SK-N-SH (cell line): ENCODE measurements around the gene LCORL. TPM values are rescaled to one million over a fixed set of nuclear protein-coding genes. Genes with fewer than 3 reads are reported as not detected.

ENCODE experiments used
- CTCF ChIA-PET: fragments of 300-600, 350-600 bp; formaldehyde crosslinking; extraction: SDS; loops from one replicate; lab custom pipeline; 2021; lab: Yijun Ruan, JAX
- POLR2A ChIA-PET: fragments of 350-600 bp; sonication (Branson Sonifier 250); formaldehyde crosslinking; extraction: SDS; loops from one replicate; lab custom pipeline; 2020; ENCODE audit warnings: antibody characterized with exemption, inconsistent platforms; lab: Yijun Ruan, JAX
- DNase-seq: peaks from one replicate; pipeline ENCODE4 v3.0.0; 2012
- H2AFZ ChIP-seq: fragments of 200-600 bp; sonication (generic); 2 replicates; pipeline ENCODE4 v1.8.1; 2016; ENCODE audit warnings: antibody characterized with exemption, mild to moderate bottlenecking, low read depth
- H3F3A ChIP-seq: fragments of 200-600 bp; sonication (generic); replicated peaks from 2 replicates; pipeline ENCODE3; 2016; ENCODE audit warnings: antibody characterized with exemption, mild to moderate bottlenecking; ENCODE audit not compliant: insufficient read depth
- H3K27ac ChIP-seq, 2 experiments: fragments of 200-500 bp in 1 of 2; fragments of 200-600 bp in 1 of 2; sonication (Bioruptor generic) in 1 of 2; sonication (generic), shearing (Covaris generic) in 1 of 2; 2 replicates each; pipeline versions ENCODE4 v1.5.1 to v1.6.1; 2014 to 2016; ENCODE audit warnings: low read depth in 2 of 2, inconsistent platforms in 1 of 2, low read length in 1 of 2, mild to moderate bottlenecking in 1 of 2, mixed read lengths in 1 of 2
- H3K27me3 ChIP-seq: fragments of 200-600 bp; sonication (generic), shearing (Covaris generic); 2 replicates; pipeline ENCODE4 v1.6.1; 2016; ENCODE audit warnings: mixed run types; ENCODE audit not compliant: insufficient read depth
- H3K36me3 ChIP-seq, 2 experiments: fragments of 200-500 bp in 1 of 2; fragments of 200-600 bp in 1 of 2; sonication (Bioruptor generic) in 1 of 2; sonication (generic) in 1 of 2; replicated peaks in 1 of 2; 2 replicates each; pipeline versions ENCODE3 to v1.5.1; 2014 to 2016; ENCODE audit warnings: low read length in 1 of 2, mild to moderate bottlenecking in 1 of 2; ENCODE audit not compliant: insufficient read depth in 2 of 2, control insufficient read depth in 1 of 2
- H3K4me1 ChIP-seq, 2 experiments: fragments of 200-500 bp in 1 of 2; fragments of 200-600 bp in 1 of 2; sonication (Bioruptor generic) in 1 of 2; sonication (generic), shearing (Covaris generic) in 1 of 2; 2 replicates each; pipeline versions ENCODE4 v1.5.1 to v1.6.1; 2014 to 2016; ENCODE audit warnings: low read depth in 1 of 2, low read length in 1 of 2, mixed run types in 1 of 2; ENCODE audit not compliant: insufficient read depth in 2 of 2, control insufficient read depth in 1 of 2
- H3K4me2 ChIP-seq: fragments of 200-600 bp; sonication (generic), shearing (Covaris generic); 2 replicates; pipeline ENCODE4 v1.6.1; 2017; ENCODE audit warnings: mixed run types
- H3K4me3 ChIP-seq, 2 experiments: fragments of 200-500 bp in 1 of 2; fragments of 200-600 bp in 1 of 2; sonication (Bioruptor generic) in 1 of 2; sonication (generic), shearing (Covaris generic) in 1 of 2; 2 replicates each; pipeline versions ENCODE4 v1.5.1 to v1.8.1; 2014 to 2016; ENCODE audit warnings: low read depth in 2 of 2, inconsistent platforms in 1 of 2, low read length in 1 of 2, mild to moderate bottlenecking in 1 of 2, mixed read lengths in 1 of 2, moderate library complexity in 1 of 2
- H3K79me2 ChIP-seq: fragments of 200-600 bp; sonication (generic); 2 replicates; pipeline ENCODE4 v1.8.1; 2017; ENCODE audit warnings: mild to moderate bottlenecking; ENCODE audit not compliant: insufficient read depth
- H3K9ac ChIP-seq: fragments of 200-600 bp; sonication (generic); 2 replicates; pipeline ENCODE4 v1.6.1; 2017; ENCODE audit warnings: mixed run types
- H3K9me2 ChIP-seq: fragments of 200-600 bp; sonication (generic); 2 replicates; pipeline ENCODE4 v1.6.1; 2017; ENCODE audit warnings: mixed run types
- H3K9me3 ChIP-seq: fragments of 200-600 bp; sonication (generic); 2 replicates; pipeline ENCODE4 v1.6.1; 2017; ENCODE audit warnings: mixed run types, mild to moderate bottlenecking, moderate library complexity
- H4K20me1 ChIP-seq: fragments of 200-600 bp; sonication (generic); 2 replicates; pipeline ENCODE4 v1.6.1; 2017; ENCODE audit warnings: mild to moderate bottlenecking, mixed run types; ENCODE audit not compliant: insufficient read depth
- CHD2 ChIP-seq: fragments of 150-350 bp; IDR thresholded peaks from 2 replicates; pipeline ENCODE4 v1.6.1; 2018; ENCODE audit warnings: low read length; ENCODE audit not compliant: partially characterized antibody
- EZH2phosphoT487 ChIP-seq: fragments of 200-600 bp; sonication (generic); IDR thresholded peaks from 2 replicates; pipeline ENCODE4 v1.6.1; 2017; ENCODE audit warnings: low read depth, mixed run types, mild to moderate bottlenecking, antibody characterized with exemption, moderate library complexity, borderline replicate concordance
- FOXJ3 ChIP-seq: sonication (generic); formaldehyde crosslinking; IDR thresholded peaks from 2 replicates; pipeline ENCODE4 v1.5.1; 2020; ENCODE audit warnings: mild to moderate bottlenecking, missing genetic modification reagents
- FOXM1 ChIP-seq: IDR thresholded peaks from 2 replicates; pipeline ENCODE4 v1.4.0; 2012; ENCODE audit warnings: low read depth, mild to moderate bottlenecking
- MEF2A ChIP-seq: IDR thresholded peaks from 2 replicates; pipeline ENCODE4 v1.4.0; 2012; ENCODE audit warnings: low read depth, borderline replicate concordance
- MXI1 ChIP-seq: IDR thresholded peaks from 2 replicates; pipeline ENCODE4 v1.6.1; 2012; ENCODE audit warnings: mild to moderate bottlenecking, low read depth, low read length, improper control_type of control experiment
- RCOR1 ChIP-seq: fragments of 150-350 bp; IDR thresholded peaks from 2 replicates; pipeline ENCODE4 v1.6.1; 2017; ENCODE audit warnings: antibody characterized with exemption, low read length
- RXRA ChIP-seq: IDR thresholded peaks from 2 replicates; pipeline ENCODE4 v1.4.0; 2012; ENCODE audit warnings: low read depth, mild to moderate bottlenecking, borderline replicate concordance
- SMC3 ChIP-seq: IDR thresholded peaks from 2 replicates; pipeline ENCODE4 v1.6.1; 2012; ENCODE audit warnings: low read depth, low read length, improper control_type of control experiment
- TCF12 ChIP-seq: IDR thresholded peaks from 2 replicates; pipeline ENCODE4 v1.4.0; 2012
- TEAD4 ChIP-seq: IDR thresholded peaks from 2 replicates; pipeline ENCODE4 v1.4.0; 2012; ENCODE audit warnings: mild to moderate bottlenecking, borderline replicate concordance; ENCODE audit not compliant: insufficient read depth
- ZBTB33 ChIP-seq: IDR thresholded peaks from 2 replicates; pipeline ENCODE4 v1.4.0; 2012; ENCODE audit warnings: low read depth, borderline replicate concordance
- WGBS: methylation state at CpG from one replicate; pipeline ENCODE4 v1.1.6; 2017; ENCODE audit warnings: low lambda C conversion rate; 5-methylcytosine and 5-hydroxymethylcytosine counted together
- polyA plus RNA-seq, 3 experiments: library from polyadenylated mRNA; depleted of rRNA; stranded (reverse); fragments of >200 nt; gene quantifications; 2 replicates each; pipeline ENCODE4 v1.2.3, GENCODE V29; 2012
- TF ChIP-seq, protein P1 (sequence below): IDR thresholded peaks from 2 replicates; pipeline ENCODE4 v1.4.0; 2012; ENCODE audit warnings: low read depth

The LCORL gene
- polyA plus RNA-seq, 1 of the 3 experiments (the other 2 are of a cell fraction), result 1.9 TPM

- Histone ChIP-seq H3K4me1 (peaks cover 4 to 16% of the 10 kb centered on the region in 2 experiments; a peak in 3 of 4 replicates), H3K9ac (no peak overlapping the region), H3K4me3 (no peak overlapping the region), H3K27ac (no peak overlapping the region), H3K36me3 (peaks cover 48 to 50% of the 10 kb centered on the region in 2 experiments), H3K27me3 (no peaks in the 10 kb centered on the region), H2AFZ (no peak overlapping the region), H3K79me2 (peaks cover 96% of the 10 kb centered on the region), H3F3A (peaks cover 6% of the 10 kb centered on the region), H3K9me3 (no peaks in the 10 kb centered on the region), H4K20me1 (peaks cover 41% of the 10 kb centered on the region), H3K9me2 (no peaks in the 10 kb centered on the region), H3K4me2 (no peak overlapping the region)
- CTCF ChIA-PET, result interaction anchor here (0.6 to 2.0 kb wide), 5 partner anchors 9 to 256 kb away, joined by 3 to 7 read pairs (median 4); no protein-coding TSS in a partner anchor
- DNase-seq, result no peak
- POLR2A ChIA-PET, result no interaction called here
- WGBS, result 97% methylated on average over 3 of the region's 3 CpGs
- TF ChIP-seq TEAD4 (no peak), SMC3 (no peak), RCOR1 (no peak), CHD2 (no peak), TCF12 (no peak), FOXM1 (no peak), FOXJ3 (no peak)
Observed at GRCh38 chr4:17805580-17806155, 215.9 kb downstream of the LCORL start.

DNA sequence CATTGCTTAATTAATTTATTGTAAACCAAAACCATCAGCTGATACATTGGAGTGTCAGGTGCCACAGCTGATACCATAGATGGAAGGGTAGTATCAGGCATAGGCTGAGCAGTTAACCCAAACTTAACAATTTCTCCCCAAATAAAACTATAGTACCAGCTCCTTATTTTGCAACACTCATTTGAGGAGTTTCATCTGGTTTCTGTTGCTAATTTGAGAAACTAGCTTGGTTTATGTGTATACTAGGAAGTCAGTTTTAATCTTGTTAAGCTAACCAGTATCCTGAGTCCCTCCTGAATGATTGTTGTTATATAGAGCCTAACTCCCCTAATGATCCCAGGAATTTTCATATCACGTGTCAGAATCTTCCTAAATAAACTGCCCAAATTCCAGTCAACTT lies 223.7 kb downstream of the LCORL start:
- no peaks in the 10 kb centered on the region for H3K4me1 ChIP-seq
- peaks cover 29 to 57% of the 10 kb centered on the region in 2 experiments for H3K36me3 ChIP-seq
- H3K9me2 ChIP-seq, result no peaks in the 10 kb centered on the region
- H2AFZ ChIP-seq, result no peak overlapping the region
- 95% methylated on average over 1 of the region's 1 CpG for WGBS
- H3F3A ChIP-seq, result no peaks in the 10 kb centered on the region
- H3K27ac ChIP-seq, result no peak overlapping the region
- H3K9ac ChIP-seq, result no peak overlapping the region
- ChIA-PET CTCF (interaction anchor here (0.8 to 2.2 kb wide), 5 partner anchors 9 to 294 kb away, joined by 3 to 11 read pairs (median 3); partner anchors contain the start of gene DCAF16), POLR2A (no interaction called here)
- DNase-seq, result no peak
- peaks cover 24% of the 10 kb centered on the region; the same call in 1 of the 2 replicates for H3K79me2 ChIP-seq
- no peaks in the 10 kb centered on the region for H3K9me3 ChIP-seq
- H4K20me1 ChIP-seq, result no peaks in the 10 kb centered on the region
- no peaks in the 10 kb centered on the region for H3K27me3 ChIP-seq
- no peak for TF ChIP-seq ZBTB33
- no peak for TF ChIP-seq EZH2phosphoT487
- TF ChIP-seq, protein P1, sequence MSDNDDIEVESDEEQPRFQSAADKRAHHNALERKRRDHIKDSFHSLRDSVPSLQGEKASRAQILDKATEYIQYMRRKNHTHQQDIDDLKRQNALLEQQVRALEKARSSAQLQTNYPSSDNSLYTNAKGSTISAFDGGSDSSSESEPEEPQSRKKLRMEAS, result no peak
- no peak for TF ChIP-seq MEF2A
- TF ChIP-seq CHD2, result no peak
- TF ChIP-seq MXI1, result no peak
- TF ChIP-seq RXRA, result no peak
- TF ChIP-seq FOXJ3, result no peak
- TF ChIP-seq, all 33 proteins: peak for 0
- Histone ChIP-seq H3K4me2 (no peak overlapping the region), H3K4me3 (no peak overlapping the region)
